ENCODE results near the gene PKN2.
A peak's percentile ranks its signal among the peaks of the same experiment; 100 is the strongest.

Gene PKN2

DNA sequence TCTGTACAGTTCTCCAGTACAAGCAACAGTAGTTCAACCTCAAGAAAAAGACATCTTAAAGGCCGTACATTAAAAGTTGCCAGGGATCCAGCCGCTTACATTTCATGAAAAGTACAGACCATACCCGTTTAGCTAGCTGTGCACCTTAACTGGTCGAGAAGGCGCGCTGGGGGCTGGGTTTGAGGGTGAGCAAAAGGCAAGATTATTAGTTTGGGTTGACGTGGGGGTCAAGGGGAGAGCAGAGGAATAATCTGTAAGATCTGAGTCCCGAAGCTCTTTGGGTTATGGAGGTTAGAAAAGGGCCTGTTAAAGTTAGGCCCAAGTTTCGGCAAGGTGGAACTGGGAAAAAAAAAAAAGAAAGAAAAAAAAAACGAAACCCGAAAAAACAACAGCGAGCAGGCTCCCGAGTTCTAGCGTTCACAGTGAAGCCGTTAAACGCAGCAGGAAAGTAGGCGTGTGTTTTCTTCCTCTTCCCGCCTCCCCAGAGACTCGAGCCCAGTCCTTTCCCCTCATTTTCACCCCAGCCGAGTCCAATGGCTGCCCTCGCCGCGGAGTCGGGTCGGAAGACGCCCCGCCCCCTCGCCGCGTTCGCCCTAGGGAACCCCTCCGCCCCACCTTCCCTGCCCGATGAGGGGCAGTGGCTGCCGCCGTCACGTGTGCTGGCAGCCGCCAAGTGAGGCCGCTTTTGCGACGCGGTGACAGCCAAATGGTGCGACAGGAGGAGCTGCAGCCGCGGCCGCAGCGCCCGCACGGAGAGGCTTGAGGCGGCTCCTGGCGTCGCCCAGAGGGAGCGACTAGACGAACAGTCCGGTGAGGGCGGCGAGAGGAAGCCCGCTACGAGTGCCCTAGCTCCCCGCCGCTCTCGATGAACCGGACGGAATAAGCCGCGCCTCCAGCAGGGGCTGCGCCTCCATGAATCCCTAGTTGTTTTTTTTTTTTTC lies at the start of gene PKN2:
Gene PKN2 (plus strand): TSS at position 733 of the 941 bp plus-strand sequence. CDS start 308 bp downstream, outside the sequence.
- DNase-seq (ENCODE audit: low spot score): peak; percentile 97

DNA sequence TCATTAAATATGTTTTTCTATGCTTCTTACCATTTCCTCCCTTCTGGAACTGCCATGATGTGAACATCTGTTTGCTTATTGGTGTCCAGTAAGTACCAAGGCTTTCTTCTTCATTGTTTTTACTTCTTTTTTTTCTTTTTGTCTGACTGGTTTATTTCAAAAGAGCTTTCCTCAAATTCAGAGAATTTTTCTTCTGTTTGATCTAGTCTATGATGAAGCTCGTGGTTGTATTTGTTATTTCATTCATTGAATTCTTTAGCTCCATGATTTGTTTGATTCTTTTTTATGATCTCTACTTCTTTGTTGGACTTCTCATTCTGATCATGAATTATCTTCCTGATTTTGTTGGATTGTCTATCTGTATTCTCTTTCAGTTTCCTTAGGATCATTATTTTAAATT lies 49.5 kb upstream of the PKN2 start:
- no peak for DNase-seq (ENCODE audit: low spot score)

GRCh38 chr1:88640060-88640459 lies 44.0 kb upstream of the PKN2 start:
- DNase-seq (ENCODE audit: low spot score): no peak

GRCh38 chr1:88645886-88646285 lies 38.2 kb upstream of the PKN2 start:
- DNase-seq (ENCODE audit: low spot score): no peak

GRCh38 chr1:88646476-88647248 lies 37.4 kb upstream of the PKN2 start:
- DNase-seq (ENCODE audit: low spot score): no peak

- DNase-seq (ENCODE audit: low spot score): no peak
Measured at GRCh38 chr1:88647249-88647645, 36.8 kb upstream of the PKN2 start.

- DNase-seq (ENCODE audit: low spot score): no peak
Measured at GRCh38 chr1:88647749-88648415, 36.2 kb upstream of the PKN2 start.

DNA sequence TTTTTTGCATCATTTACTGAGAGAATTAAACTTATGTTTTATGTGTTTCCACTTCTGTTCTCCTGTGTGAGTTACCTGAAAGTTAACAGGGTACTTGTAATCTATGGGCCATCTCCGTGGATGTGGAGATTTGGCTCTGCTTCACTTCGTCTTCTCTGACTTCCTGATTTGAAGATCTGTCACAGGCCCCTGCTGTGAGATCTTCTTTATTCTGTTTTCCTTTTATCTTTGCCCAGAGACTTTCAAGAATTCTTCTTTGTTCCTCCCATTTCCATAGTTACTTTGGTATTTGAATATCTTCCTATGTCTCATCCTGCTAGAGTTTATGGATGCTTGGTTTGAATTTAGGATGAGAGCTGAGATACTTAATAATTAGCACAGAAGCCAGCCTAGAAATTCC lies 35.4 kb upstream of the PKN2 start:
- DNase-seq (ENCODE audit: low spot score): no peak

DNA sequence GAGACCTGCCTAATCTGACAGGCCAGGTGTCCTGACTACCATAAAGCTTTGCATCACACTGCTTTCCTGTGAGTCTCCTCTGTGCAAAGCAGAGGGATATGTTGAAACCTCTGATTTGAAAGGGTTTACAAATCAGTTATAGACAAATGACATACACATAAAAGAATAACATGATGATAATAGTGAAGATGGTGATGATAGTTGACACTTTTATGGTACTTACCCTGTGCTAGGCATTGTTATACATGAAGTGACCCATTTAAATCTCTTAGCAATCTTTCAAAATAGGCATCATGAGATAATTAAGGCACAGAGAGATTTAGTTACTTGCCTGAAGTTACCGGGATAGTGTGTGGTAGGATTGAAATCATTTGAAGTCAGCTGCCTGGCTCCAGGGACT lies 34.1 kb upstream of the PKN2 start:
- DNase-seq (ENCODE audit: low spot score): no peak

DNA sequence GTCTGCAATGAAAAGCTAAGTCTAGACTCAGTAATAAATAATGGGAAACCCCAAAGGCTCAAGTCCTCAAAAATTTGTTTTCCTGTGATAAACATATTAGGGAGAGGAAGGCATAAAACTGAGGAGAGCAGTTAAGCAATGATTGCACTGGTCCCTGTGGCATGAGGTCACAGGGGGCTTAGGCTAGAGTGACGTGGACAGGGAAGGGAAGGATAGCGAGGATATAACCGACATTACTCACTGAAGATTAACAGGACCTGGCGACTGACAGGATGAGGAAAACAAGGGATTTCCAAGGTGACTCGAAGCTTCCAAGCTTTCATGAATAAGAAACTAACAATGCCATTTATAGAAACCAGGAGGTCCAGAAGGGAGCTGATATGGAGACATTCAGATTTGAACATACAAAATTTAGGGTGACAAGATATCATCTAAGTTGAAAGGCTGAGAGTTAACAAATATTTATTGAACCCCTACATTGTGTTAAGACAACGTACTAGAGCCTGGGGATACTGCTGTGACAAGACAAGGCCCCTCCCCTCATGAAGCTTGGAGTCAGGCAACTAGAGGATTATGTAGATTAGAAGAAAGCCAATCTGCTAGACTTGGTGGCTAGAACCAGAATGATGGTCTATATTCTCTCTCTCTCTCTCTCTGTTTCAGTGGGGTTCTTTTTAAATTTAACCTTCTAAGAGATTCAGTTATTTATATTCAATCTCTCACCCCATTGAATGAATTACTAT lies 33.2 kb upstream of the PKN2 start:
- DNase-seq (ENCODE audit: low spot score): peak; percentile 3

- no peak for DNase-seq (ENCODE audit: low spot score)
Measured at GRCh38 chr1:88655140-88655539, 28.9 kb upstream of the PKN2 start.

- peak; percentile 24 for DNase-seq (ENCODE audit: low spot score)
Measured at GRCh38 chr1:88655685-88656299, 28.3 kb upstream of the PKN2 start.

DNA sequence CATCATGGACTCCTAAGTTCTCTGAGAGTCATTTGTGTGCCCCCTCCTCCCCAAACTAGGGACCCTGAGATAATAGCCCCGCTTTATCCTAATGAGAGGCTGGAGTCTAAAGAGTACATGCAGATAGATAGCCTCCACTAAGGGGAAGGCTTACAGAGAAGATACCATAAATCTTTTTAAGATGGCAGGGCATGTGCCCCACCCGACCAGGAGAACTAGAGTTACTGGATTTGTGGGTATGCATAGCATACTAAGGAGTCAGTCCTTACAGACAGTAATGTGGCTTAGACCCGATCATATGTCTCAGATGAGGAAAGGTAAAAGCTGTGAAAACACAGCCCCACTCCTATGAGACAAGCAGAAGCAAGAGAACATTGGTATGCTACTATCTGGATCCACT lies 25.7 kb upstream of the PKN2 start:
- no peak for DNase-seq (ENCODE audit: low spot score)

GRCh38 chr1:88659552-88659951 lies 24.5 kb upstream of the PKN2 start:
- no peak for DNase-seq (ENCODE audit: low spot score)

GRCh38 chr1:88661188-88661587 lies 22.9 kb upstream of the PKN2 start:
- DNase-seq (ENCODE audit: low spot score): no peak

- no peak for DNase-seq (ENCODE audit: low spot score)
Measured at GRCh38 chr1:88661951-88662699, 21.9 kb upstream of the PKN2 start.

GRCh38 chr1:88662723-88663122 lies 21.4 kb upstream of the PKN2 start:
- no peak for DNase-seq (ENCODE audit: low spot score)

- no peak for DNase-seq (ENCODE audit: low spot score)
Measured at GRCh38 chr1:88668405-88668804, 15.7 kb upstream of the PKN2 start.

DNA sequence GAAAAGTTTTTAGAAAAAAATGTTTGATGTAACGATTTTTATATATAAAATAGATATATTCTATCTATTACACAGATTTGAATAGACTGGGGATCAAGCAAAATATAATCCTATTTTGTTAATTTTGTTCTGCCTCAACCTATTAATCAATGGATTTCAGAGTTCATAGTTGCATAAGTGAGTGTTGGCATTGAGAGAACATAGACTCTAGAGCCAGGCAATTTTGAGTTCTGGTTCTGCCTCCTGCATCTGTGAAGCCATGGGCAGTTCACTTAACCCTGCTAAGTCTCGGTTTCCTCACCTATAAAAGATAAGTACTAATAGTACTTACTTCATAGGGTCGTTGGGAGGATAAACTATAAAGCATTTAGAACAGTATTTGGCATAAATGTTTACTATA lies 13.6 kb upstream of the PKN2 start:
- no peak for DNase-seq (ENCODE audit: low spot score)

GRCh38 chr1:88673446-88673845 lies 10.6 kb upstream of the PKN2 start:
- DNase-seq (ENCODE audit: low spot score): no peak

- no peak for DNase-seq (ENCODE audit: low spot score)
Measured at GRCh38 chr1:88678405-88678804, 5.7 kb upstream of the PKN2 start.
